GM20000 (cell line): ENCODE measurements around the gene EIF4G3.

Source experiments
- DNase-seq: peaks from one replicate; pipeline ENCODE4 v3.0.0; 2012; ENCODE audit warnings: low spot score
- CTCF ChIP-seq: IDR thresholded peaks from 2 replicates; pipeline ENCODE4 v1.5.1; 2012; ENCODE audit warnings: mild to moderate bottlenecking, control low read depth; ENCODE audit errors: extremely low read depth, missing control alignments

EIF4G3 gene

GRCh38 chr1:21045351-21045750 lies 131.3 kb downstream of the EIF4G3 start:
- DNase-seq = no peak
- TF ChIP-seq CTCF = no peak

- DNase-seq = no peak
- TF ChIP-seq CTCF = no peak
Observed at GRCh38 chr1:21042929-21043605, 133.6 kb downstream of the EIF4G3 start.

- no peak for TF ChIP-seq CTCF
- DNase-seq = no peak
Observed at GRCh38 chr1:21041541-21041940, 135.2 kb downstream of the EIF4G3 start.

GRCh38 chr1:21037091-21037490 lies 139.6 kb downstream of the EIF4G3 start:
- TF ChIP-seq CTCF = no peak
- no peak for DNase-seq

GRCh38 chr1:21035794-21036193 lies 140.9 kb downstream of the EIF4G3 start:
- no peak for TF ChIP-seq CTCF
- DNase-seq = no peak

- no peak for DNase-seq
- no peak for TF ChIP-seq CTCF
Observed at GRCh38 chr1:21034725-21035628, 141.7 kb downstream of the EIF4G3 start.

- no peak for TF ChIP-seq CTCF
- DNase-seq = no peak
Observed at GRCh38 chr1:21032741-21033140, 144.0 kb downstream of the EIF4G3 start.
